NCI-H226 (cell line): ENCODE results near the gene FPGS.
"Not testable (repeated sequence)": the region's sequence is repeated elsewhere in the genome, so short reads cannot be mapped to it uniquely, and the experiment has no call there.

Experiments used
- DNase-seq: peaks from one replicate; pipeline ENCODE4 v3.0.0-alpha.2; 2015

Gene FPGS

GRCh38 chr9:127845619-127846018, 42.9 kb downstream of the FPGS start:
- DNase-seq: not testable (repeated sequence)

- DNase-seq: no peak
Measured at GRCh38 chr9:127846443-127847177, 43.9 kb downstream of the FPGS start.

- no peak for DNase-seq
Measured at GRCh38 chr9:127847178-127847510, 44.5 kb downstream of the FPGS start.

GRCh38 chr9:127847833-127848755, 45.4 kb downstream of the FPGS start:
- DNase-seq: no peak

GRCh38 chr9:127848756-127849504, 46.2 kb downstream of the FPGS start:
- no peak for DNase-seq

GRCh38 chr9:127850286-127850830, 47.7 kb downstream of the FPGS start:
- DNase-seq: no peak

- no peak for DNase-seq
Measured at GRCh38 chr9:127852829-127853228, 50.1 kb downstream of the FPGS start.

- DNase-seq: no peak
Measured at GRCh38 chr9:127853312-127854183, 50.9 kb downstream of the FPGS start.

- peak; percentile 40 for DNase-seq
Measured at GRCh38 chr9:127854184-127854806, 51.6 kb downstream of the FPGS start, which contains the start of gene ENG. TSS of gene ENG (minus strand) at chr9:127854658. CDS start at chr9:127854355, 303 bp downstream.

GRCh38 chr9:127854960-127855359, 52.3 kb downstream of the FPGS start:
- DNase-seq: no peak

GRCh38 chr9:127855522-127855921, 52.8 kb downstream of the FPGS start:
- no peak for DNase-seq

GRCh38 chr9:127856094-127856728, 53.5 kb downstream of the FPGS start:
- DNase-seq: no peak

GRCh38 chr9:127856729-127857116, 54.0 kb downstream of the FPGS start:
- DNase-seq: no peak

GRCh38 chr9:127857278-127857677, 54.6 kb downstream of the FPGS start:
- DNase-seq: no peak

GRCh38 chr9:127858041-127858512, 55.4 kb downstream of the FPGS start:
- DNase-seq: no peak

GRCh38 chr9:127860260-127860659, 57.6 kb downstream of the FPGS start:
- no peak for DNase-seq

GRCh38 chr9:127860779-127861178, 58.1 kb downstream of the FPGS start:
- DNase-seq: no peak

GRCh38 chr9:127862075-127863011, 59.7 kb downstream of the FPGS start:
- no peak for DNase-seq

- no peak for DNase-seq
Measured at GRCh38 chr9:127863191-127863621, 60.5 kb downstream of the FPGS start.
